CD4-positive, alpha-beta T cell treated with Interleukin-15 for 4 hours (primary cell): ENCODE results near the gene SIRT1.
"Not testable (repeated sequence)": the region's sequence is repeated elsewhere in the genome, so short reads cannot be mapped to it uniquely, and the experiment has no call there.

Experiments used
- DNase-seq: peaks from one replicate; pipeline ENCODE4 v3.0.0-alpha.2; 2020; ENCODE audit warnings: low spot score

The SIRT1 gene

DNA sequence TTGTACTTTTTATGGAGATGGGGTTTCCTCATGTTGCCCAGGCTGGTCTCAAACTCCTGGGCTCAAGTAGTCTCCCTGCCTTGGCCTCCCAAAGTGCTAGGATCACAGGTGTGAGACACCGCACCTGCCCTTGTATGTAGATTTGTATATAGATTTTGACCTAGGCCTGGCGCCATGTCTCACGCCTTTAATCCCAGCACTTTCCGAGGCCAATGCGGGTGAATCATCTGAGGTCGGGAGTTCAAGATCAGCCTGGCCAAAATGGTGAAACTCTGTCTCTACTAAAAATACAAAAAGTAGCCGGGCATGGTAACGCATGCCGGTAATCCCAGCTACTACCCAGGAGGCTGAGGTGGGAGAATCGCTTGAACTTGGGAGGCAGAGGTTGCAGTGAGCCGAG is 7.0 kb upstream of the SIRT1 start:
- DNase-seq, result not testable (repeated sequence)

DNA sequence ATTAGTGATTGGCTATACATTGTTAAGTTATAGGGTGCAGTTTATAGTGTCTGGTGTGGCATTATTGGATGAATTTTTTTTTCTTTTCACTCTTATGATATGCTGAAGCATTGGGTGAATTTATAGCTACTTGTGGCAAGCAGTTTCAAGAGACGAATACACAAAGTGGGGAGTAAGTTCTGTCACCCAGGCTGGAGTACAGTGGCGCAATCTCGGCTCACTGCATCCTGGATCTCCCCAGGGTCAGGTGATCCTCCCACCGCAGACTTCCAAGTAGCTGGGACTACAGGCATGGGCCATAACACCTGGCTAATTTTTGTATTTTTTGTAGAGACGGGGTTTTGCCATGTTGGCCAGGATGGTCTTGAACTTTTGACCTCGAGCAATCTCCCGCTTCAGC is 6.3 kb upstream of the SIRT1 start:
- DNase-seq, result no peak

DNA sequence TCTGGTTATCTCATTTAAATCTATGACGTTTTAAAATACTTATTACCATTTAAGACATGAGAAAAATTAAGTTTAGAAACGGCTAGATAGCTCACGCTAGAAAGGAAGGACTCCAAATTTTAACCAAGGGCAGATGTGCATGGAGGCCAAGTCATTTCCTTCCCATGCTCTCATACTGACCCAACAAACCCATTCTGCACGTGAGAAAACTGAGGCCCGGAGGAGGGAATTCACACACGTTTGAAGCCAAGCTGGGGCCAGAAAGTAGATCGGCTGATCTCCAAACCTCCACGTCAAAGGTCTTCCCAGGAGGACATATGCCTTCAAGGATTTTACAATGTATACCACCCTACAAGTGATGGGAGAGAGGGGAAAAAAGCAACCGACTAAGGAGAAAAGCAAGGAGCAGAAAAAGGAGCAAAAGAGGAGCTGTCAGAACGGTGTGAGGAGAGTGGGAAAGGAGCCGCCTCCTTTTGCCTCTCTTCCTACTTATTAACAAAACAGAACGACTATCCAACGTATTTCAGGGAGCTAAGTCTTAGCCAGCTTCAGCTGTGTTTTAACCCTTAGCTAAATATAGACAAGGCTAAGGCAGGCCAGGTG is 645 bp upstream of the SIRT1 start:
- no peak for DNase-seq

DNA sequence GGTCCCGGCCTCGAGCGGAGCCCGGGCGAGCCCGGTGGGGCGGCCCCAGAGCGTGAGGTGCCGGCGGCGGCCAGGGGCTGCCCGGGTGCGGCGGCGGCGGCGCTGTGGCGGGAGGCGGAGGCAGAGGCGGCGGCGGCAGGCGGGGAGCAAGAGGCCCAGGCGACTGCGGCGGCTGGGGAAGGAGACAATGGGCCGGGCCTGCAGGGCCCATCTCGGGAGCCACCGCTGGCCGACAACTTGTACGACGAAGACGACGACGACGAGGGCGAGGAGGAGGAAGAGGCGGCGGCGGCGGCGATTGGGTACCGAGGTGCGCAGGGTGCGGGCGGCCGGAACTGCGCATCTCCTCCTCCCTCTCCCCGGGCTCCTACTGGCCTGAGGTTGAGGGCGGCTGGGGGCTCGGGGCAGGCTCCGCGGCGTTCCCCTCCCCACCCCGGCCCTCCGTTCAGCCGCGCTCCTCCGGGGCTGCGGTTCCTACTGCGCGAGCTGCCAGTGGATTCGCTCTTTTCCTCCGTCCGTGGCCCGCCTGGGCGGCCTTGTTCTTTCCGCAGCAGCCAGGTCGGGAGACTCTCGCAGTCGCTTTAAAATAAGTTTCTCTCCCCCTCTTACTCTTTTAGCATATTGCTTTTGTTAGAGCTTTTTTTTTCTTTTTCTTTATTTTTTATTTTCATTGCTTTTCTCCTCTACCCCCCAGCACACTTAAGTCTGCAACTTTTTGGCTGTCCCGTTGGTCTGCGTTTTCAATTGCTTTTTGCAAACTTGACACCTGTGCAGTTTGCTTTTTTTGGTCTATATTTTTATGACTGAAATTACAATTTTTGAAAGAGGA is 600 bp downstream of the SIRT1 start:
- DNase-seq, result peak; percentile 77

DNA sequence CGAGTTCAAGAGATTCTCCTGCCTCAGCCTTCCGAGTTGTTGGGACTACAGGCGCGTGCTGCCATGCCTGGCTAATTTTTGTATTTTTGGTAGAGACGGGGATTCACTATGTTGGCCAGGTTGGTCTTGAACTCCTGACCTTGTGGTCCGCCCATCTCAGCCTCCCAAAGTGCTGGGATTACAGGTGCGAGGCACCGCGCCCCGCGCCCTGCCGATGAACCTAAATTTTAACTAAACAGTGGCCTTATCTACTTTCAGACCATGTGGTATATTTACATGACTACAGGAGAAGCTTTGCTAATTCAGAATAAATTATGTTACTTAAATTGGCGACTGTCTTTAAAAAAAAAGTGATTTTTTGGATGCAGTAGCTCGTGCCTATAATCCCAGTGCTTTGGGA is 9.2 kb downstream of the SIRT1 start:
- DNase-seq, result no peak

DNA sequence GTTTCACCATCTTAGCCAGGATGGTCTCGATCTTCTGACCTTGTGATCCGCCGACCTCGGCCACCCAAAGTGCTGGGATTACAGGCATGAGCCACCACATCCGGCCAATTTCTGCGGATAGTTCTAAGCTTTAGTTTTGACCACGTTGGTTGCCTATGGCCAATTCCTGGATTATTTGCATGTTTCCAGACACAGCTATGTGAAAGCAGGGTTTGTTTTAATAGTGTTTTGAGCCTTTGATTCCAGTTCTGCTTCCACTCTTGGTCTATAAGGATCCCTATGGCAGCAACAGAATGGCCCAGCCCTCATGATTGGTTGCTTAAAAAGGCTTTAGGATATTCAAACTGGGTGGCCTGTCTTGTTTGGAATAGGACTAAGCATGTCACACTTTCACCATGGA is 19.1 kb downstream of the SIRT1 start:
- no peak for DNase-seq

DNA sequence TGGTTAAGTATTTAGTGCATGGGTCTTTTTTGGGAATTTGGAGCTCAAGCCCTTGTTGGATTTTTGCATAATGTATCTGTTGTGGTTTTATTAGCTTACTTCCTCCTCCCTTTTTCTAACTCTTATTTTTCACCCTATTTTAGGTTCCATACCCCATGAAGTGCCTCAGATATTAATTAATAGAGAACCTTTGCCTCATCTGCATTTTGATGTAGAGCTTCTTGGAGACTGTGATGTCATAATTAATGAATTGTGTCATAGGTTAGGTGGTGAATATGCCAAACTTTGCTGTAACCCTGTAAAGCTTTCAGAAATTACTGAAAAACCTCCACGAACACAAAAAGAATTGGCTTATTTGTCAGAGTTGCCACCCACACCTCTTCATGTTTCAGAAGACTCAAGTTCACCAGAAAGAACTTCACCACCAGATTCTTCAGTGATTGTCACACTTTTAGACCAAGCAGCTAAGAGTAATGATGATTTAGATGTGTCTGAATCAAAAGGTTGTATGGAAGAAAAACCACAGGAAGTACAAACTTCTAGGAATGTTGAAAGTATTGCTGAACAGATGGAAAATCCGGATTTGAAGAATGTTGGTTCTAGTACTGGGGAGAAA is 28.0 kb downstream of the SIRT1 start:
- DNase-seq, result no peak

DNA sequence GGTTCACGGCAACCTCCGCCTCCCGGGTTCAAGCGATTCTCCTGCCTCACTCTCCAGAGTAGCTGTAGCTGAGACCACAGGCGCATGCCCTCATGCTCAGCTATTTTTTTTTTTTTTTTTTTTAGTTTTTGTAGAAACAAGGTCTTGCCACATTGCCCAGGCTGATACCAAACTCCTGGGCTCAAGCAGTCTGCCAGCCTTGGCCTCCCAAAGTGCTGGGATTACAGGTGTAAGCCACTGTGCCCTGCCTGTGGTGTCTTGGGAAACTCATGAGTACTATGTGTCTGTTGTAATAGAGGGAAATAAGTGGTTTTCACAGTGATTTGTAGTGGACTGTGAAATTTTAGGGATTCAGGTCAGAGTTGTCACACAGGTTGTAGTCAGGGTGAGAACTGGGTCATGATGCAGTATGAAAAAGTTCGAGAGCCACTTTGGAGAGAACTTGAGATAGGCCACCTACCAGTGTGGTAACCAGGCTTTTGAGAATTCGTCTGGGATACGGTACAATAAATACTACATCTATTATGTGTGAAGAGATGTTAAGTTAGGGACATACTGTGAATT is 30.4 kb downstream of the SIRT1 start:
- no peak for DNase-seq

DNA sequence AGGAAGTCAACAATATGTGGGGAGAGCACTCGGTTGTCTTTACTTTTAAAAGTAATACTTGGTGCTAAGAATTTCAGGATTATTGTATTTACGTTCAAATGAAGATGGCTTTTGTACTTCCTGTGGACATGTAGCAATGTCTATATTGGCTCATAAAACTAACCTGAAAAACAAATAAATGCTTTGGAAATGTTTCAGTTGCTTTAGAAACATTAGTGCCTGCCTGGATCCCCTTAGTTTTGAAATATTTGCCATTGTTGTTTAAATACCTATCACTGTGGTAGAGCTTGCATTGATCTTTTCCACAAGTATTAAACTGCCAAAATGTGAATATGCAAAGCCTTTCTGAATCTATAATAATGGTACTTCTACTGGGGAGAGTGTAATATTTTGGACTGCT is 32.7 kb downstream of the SIRT1 start:
- DNase-seq, result no peak

DNA sequence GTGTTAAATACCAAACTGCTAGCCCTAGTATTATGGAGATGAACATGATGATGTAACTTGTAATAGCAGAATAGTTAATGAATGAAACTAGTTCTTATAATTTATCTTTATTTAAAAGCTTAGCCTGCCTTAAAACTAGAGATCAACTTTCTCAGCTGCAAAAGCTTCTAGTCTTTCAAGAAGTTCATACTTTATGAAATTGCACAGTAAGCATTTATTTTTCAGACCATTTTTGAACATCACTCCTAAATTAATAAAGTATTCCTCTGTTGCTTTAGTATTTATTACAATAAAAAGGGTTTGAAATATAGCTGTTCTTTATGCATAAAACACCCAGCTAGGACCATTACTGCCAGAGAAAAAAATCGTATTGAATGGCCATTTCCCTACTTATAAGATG is 33.2 kb downstream of the SIRT1 start:
- no peak for DNase-seq

DNA sequence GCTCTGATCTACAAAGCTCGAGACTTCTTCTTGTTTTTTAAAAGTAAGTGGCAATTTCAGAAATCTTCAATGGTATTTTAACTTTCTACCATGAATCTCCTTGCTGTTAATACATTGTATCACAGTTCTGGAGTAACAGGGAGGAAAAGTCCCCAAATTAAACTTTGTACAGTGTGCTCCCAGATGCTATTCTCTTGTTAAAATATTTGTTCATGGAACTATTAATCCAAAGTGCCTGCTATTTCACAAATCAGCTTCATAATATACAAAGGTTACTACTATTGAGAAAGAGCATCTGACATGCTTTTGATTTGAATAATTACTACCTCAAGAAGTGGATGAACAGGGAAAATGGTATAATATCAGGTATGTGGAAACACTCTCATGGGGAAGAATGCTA is 36.6 kb downstream of the SIRT1 start:
- no peak for DNase-seq

DNA sequence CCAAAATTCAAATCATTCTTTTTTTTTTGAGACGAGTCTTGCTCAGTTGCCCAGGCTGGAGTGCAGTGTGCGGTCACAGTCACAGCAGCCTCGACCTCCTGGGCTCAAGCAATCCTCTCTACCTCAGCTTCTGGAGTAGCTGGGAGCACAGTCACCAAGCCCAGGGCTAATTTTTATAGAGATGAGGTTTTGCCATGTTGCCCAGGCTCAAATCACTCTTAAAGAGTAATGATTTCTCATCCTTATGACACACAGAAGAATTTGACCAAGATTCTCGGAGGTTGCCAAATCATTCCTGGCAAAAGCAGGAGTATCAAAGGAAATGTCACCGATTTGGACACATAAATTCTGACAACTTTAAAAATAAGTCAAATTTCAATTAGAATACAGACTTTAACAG is 39.1 kb downstream of the SIRT1 start:
- DNase-seq, result no peak

DNA sequence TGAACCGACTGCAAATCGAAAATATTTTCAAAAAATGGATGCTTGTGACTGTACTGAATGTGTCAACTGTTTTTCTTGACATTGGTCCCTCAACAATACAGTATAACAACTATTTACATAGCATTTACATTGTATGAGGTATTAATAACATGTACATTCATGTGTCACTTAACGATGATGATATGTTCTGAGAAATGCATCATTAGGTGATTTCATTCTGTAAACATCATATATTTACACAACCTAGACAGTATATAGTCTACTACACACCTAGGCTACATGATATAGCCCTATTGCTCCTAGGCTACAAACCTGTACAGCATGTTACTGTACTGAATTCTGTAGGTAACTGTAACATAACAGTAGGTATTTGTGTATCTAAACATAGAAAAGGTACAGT is 39.7 kb downstream of the SIRT1 start:
- no peak for DNase-seq

DNA sequence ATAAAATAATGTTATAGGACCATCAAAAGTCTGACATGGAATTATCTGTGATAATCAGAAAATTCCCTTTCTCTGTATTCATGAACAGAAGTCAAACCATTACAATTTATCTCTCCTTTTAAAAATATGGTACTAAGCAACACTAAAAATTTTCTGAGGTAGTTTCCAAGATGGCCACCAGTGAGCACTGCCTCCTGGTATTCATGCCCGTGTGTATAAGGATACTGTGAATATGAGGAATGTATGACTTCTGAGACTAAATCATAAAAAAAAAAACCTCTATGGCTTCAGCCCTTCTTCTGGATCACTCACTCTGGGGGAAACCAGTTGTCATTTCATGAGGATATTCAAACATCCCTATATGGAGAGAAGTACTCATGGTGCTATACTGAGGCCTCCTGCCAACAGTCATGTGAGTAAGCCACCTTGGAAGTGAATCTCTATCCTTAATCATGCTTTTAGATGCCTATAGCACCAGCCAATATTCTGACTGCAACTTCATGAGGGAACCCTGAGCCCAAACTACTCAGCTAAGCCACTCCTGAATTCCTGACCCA is 41.1 kb downstream of the SIRT1 start:
- no peak for DNase-seq

DNA sequence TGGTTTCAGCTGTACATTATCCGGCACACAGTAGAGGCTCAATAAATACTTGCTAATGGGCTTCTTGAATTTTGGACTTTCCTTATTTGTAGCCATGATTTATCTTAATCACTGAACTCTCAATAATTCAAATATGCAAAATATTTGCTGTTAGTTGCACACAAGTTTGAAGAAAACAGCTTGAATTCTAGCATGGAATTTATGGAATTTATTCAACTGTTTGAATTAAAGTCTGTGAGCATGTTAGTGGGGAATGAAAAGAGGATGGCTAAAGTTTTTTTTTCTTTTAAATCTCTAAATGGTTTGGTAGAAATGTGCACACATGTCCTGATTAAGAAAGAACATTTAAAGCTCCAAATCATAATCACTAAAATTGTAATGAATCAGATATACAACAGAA is 42.5 kb downstream of the SIRT1 start:
- DNase-seq, result no peak

DNA sequence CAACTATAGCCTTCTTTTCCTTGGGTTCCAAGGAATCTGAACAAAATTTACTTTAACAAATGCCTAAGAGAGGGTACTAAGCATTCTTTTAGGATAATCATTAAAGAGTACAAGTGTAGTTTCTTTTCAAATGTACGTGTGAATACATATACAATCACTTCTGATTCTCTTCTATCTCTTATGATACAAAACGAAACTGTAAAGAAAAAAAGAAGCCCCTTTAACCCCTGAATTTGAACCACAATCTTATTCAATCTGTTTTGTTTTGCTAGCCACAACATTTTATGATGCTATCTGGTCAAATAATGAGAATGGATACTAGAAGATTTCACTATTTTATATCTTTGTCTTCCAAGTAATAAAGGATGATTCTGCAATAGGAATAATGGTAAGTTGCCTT is 48.7 kb downstream of the SIRT1 start:
- DNase-seq, result no peak

DNA sequence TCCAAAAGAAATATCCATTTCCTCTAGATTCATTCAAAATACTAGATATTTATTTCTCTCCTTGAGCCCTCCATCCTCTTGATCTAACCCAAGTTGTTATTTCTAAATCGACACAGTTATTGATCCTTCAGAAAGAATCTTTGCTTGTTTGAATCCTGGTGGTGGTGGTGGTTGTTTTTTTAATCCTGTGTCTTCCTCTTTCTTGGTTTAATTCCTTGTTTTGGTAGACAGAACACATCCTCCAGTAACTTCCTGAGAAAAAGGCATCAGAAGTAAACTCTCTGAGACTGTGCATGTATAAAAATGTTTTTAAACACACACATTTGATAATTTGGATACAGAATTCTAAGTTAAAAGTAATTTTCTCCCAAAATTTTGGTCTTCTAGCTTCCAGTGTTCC is 49.9 kb downstream of the SIRT1 start:
- DNase-seq, result no peak

DNA sequence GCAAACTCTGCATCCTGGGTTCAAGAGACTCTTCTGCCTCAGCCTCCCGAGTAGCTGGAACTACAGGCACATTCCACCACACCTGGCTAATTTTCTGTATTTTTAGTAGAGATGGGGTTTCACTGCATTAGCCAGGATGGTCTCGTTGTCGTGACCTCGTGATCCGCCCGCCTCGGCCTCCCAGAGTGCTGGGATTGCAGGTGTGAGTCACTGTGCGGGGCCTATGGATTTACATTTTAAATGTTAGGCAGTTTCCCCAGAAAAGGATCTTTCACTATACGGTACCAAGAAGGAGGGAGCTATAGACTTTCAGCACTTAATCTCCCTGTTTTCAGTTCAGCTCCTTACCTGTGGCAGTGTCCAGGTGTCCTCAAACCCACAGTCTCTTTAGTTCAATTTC is 50.8 kb downstream of the SIRT1 start:
- no peak for DNase-seq

DNA sequence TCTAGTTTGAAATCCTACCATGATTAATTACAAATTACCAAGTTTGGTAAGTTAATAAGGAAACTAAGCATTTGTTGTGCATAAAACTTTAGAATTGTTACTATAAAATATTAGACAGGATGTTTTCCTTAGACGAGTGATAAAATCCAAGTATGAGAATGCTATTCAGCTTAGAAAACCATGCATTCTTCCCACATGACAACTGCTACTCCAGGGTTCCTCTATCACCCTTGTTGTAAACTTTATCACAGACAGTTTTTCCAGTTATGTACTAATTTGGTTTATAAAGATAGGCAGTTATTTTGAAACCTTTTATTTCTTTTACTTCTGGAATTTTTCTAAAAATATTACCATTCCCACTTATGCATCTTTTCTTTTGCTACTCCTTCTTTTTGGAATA is 52.0 kb downstream of the SIRT1 start:
- DNase-seq, result no peak

DNA sequence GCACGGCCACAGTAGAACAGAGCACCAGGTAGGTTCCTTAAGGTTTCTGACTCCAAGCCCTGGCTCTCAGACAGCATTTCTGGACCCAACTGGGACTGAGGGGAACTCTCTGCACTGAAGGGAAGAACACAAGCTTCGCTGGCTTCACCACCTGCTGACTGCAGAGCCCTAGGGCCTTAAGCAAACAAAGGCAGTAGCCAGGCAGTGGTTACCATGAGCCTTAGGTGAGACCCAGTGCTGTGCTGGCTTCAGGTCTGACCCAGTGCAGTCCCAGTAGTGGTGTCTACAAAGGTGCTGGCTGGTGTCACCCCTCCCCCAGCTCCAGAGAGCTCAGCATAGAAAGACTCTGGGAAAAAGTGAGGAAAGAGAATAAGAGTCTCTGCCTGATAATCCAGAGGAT is 59.5 kb downstream of the SIRT1 start:
- DNase-seq, result no peak

DNA sequence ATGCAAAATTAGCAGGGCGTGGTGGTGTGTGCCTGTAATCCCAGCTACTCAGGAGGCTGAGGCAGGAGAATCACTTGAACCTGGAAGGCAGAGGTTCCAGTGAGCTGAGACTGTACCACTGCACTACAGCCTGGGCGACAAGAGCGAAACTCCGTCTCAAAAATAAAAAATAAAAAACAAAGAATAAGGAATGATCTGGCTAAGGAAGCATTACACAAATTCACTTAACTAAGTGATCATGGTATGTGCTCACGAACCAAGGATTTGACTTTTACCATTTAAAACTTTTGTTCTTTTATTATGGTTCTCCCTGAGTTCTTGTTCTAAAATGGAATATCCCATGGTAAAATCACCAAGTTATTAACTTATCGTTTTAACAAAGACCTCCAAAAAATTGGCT is 71.2 kb downstream of the SIRT1 start:
- no peak for DNase-seq

DNA sequence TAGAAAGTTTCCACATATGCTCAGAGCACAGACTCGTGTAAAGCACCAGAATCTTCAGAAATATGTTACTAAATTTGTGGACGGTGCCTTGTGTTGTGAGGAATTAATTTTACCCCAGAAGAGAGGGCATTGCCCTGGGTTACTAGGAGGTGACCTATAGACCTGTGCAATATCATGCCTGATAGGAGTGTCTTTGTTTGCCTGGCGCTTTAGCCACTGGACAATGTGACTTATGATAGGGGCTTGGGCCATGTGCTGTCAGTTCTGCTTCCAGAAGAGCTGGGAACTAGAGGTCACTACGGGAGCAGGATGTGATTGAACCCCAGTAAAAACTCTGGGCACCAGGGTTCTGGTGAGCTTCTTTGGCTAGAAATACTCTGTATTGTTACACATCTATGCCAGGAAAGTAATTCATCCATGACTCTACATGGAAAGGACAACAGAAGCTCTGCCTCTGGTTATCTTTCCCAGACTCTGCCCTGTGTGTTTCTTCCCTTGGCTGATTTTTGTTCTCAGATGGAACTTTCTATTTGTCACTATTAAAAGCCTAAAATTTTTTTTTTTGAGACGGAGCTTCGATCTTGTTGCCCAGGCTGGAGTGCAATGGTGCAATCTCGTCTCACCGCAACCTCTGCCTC is 75.5 kb downstream of the SIRT1 start:
- no peak for DNase-seq
